HepG2 (cell line): ENCODE results near the gene PRPSAP2. TPM values are rescaled to one million over a fixed set of nuclear protein-coding genes. Genes with fewer than 3 reads are reported as not detected.
A peak's percentile ranks its signal among the peaks of the same experiment; 100 is the strongest.

Source experiments
- ATAC-seq: fragments of 200-7000 bp; cut with Tn5 transposase; 3 replicates; pipeline ENCODE4 v1.9.1; 2020; ENCODE audit warnings: mild to moderate bottlenecking, moderate library complexity
- BruUV-seq: library from RNA; stranded (reverse); fragments of 400-500 nt; replicated peaks from 2 replicates; lab custom pipeline; 2021; lab: Mats Ljungman, UMichigan
- CTCF ChIA-PET: fragments of 300-600 bp; formaldehyde crosslinking; extraction: SDS; loops from one replicate; lab custom pipeline; 2021; ENCODE audit warnings: low total read pairs, inconsistent platforms, low intra/inter-chr PET ratio; lab: Yijun Ruan, JAX
- POLR2A ChIA-PET: fragments of 350-600 bp; sonication (Branson Sonifier 250); formaldehyde crosslinking; loops from one replicate; lab custom pipeline; 2020; ENCODE audit warnings: antibody characterized with exemption, inconsistent platforms; lab: Yijun Ruan, JAX
- DNase-seq: peaks from one replicate; pipeline ENCODE4 v3.0.0-alpha.2; 2015; ENCODE audit warnings: low spot score
- FAIRE-seq: peaks from 3 replicates; lab custom pipeline; 2011; peaks lifted over from hg19 to GRCh38; lab: Jason Lieb, UNC
- H2AFZ ChIP-seq: one replicate; pipeline ENCODE4 v1.6.1; 2011; ENCODE audit warnings: low read length, inconsistent platforms
- H3K27ac ChIP-seq: fragments of 300-600 bp; 3 replicates; pipeline ENCODE4 v1.8.0; 2011; ENCODE audit warnings: mixed run types, mild to moderate bottlenecking, mixed read lengths, low read length, inconsistent platforms; ENCODE audit not compliant: insufficient read depth; ENCODE audit errors: extremely low read length
- H3K27me3 ChIP-seq, 2 experiments: fragments of 200-600 bp in 1 of 2; 2 replicates in 1 of 2; 3 replicates in 1 of 2; pipeline versions ENCODE4 v1.6.0 to v1.8.0; 2011; ENCODE audit warnings: low read length in 2 of 2, mild to moderate bottlenecking in 2 of 2, moderate library complexity in 2 of 2, inconsistent platforms in 1 of 2; ENCODE audit not compliant: insufficient read depth in 2 of 2, control insufficient read depth in 1 of 2
- H3K36me3 ChIP-seq, 2 experiments: fragments of 200-600 bp in 1 of 2; replicated peaks in 1 of 2; 2 replicates in 1 of 2; 3 replicates in 1 of 2; pipeline versions ENCODE4 v1.5.1 to v1.8.0; 2011; ENCODE audit warnings: low read length in 2 of 2, inconsistent platforms in 1 of 2; ENCODE audit not compliant: insufficient read depth in 2 of 2, control insufficient read depth in 1 of 2
- H3K4me1 ChIP-seq: 2 replicates; pipeline ENCODE4 v1.5.1; 2012; ENCODE audit warnings: low read length, inconsistent platforms; ENCODE audit not compliant: insufficient read depth
- H3K4me2 ChIP-seq: 2 replicates; pipeline ENCODE4 v1.6.0; 2011; ENCODE audit warnings: low read depth, low read length, inconsistent platforms
- H3K4me3 ChIP-seq, 3 experiments: fragments of 200-600 bp in 1 of 3; sonication (generic), shearing (Covaris generic) in 1 of 3; replicated peaks in 1 of 3; 2 replicates each; pipeline ENCODE4 v1.5.1; 2011 to 2016; ENCODE audit warnings: low read length in 3 of 3, inconsistent platforms in 2 of 3, low read depth in 2 of 3, mild to moderate bottlenecking in 2 of 3, control low read depth in 1 of 3, mixed read lengths in 1 of 3; ENCODE audit not compliant: insufficient read depth in 1 of 3
- H3K79me2 ChIP-seq: one replicate; pipeline ENCODE4 v1.6.1; 2011; ENCODE audit warnings: low read length, inconsistent platforms; ENCODE audit not compliant: insufficient read depth
- H3K9ac ChIP-seq: 2 replicates; pipeline ENCODE4 v1.6.0; 2011; ENCODE audit warnings: mild to moderate bottlenecking, low read depth, low read length, inconsistent platforms; ENCODE audit not compliant: insufficient read depth
- H3K9me3 ChIP-seq: 2 replicates; pipeline ENCODE4 v1.5.1; 2012; ENCODE audit warnings: mild to moderate bottlenecking, low read length
- H4K20me1 ChIP-seq: 2 replicates; pipeline ENCODE4 v1.6.0; 2011; ENCODE audit warnings: inconsistent platforms, mild to moderate bottlenecking, low read length, moderate library complexity; ENCODE audit not compliant: insufficient read depth
- ADNP ChIP-seq: sonication (generic); formaldehyde crosslinking; IDR thresholded peaks from 2 replicates; pipeline ENCODE4 v1.4.0; 2020; ENCODE audit warnings: missing genetic modification reagents
- ASH2L ChIP-seq: fragments of 300-600, 200-600 bp; sonication (generic); IDR thresholded peaks from 2 replicates; pipeline ENCODE4 v1.7.0; 2017; ENCODE audit warnings: low read depth, mild to moderate bottlenecking, moderate library complexity, mixed read lengths, low read length; ENCODE audit not compliant: insufficient read length
- FIP1L1 ChIP-seq: fragments of 200-400 bp; formaldehyde crosslinking; IDR thresholded peaks from 2 replicates; pipeline ENCODE4 v1.6.1; 2018; ENCODE audit warnings: low read depth, mild to moderate bottlenecking, low read length, moderate library complexity, borderline replicate concordance; ENCODE audit not compliant: insufficient read depth
- GABPA ChIP-seq, 2 experiments: IDR thresholded peaks; 2 replicates each; pipeline ENCODE4 v1.6.1; 2011 to 2016; ENCODE audit warnings: low read depth in 2 of 2, low read length in 1 of 2, missing biosample characterization in 1 of 2, missing genetic modification characterization in 1 of 2
- HMG20B ChIP-seq: conservative IDR thresholded peaks from 2 replicates; pipeline ENCODE4 v1.6.1; 2016; ENCODE audit warnings: missing genetic modification reagents, missing compliant biosample characterization
- KAT7 ChIP-seq: IDR thresholded peaks from 2 replicates; pipeline ENCODE4 v1.6.1; 2018; ENCODE audit warnings: borderline replicate concordance, missing compliant biosample characterization
- KDM5A ChIP-seq: fragments of 200-600 bp; sonication (generic); IDR thresholded peaks from 2 replicates; pipeline ENCODE4 v1.7.0; 2018; ENCODE audit warnings: antibody characterized with exemption, mild to moderate bottlenecking, low read length, borderline replicate concordance
- MLX ChIP-seq: IDR thresholded peaks from 2 replicates; pipeline ENCODE4 v1.6.1; 2016
- MTF1 ChIP-seq: sonication (generic); formaldehyde crosslinking; IDR thresholded peaks from 2 replicates; pipeline ENCODE4 v1.5.0; 2020; ENCODE audit warnings: missing genetic modification reagents
- NRL ChIP-seq: sonication (generic); formaldehyde crosslinking; IDR thresholded peaks from 2 replicates; pipeline ENCODE4 v1.5.0; 2020; ENCODE audit warnings: missing genetic modification reagents, mild to moderate bottlenecking, moderate library complexity, borderline replicate concordance
- RBFOX2 ChIP-seq: fragments of 200-400 bp; formaldehyde crosslinking; IDR thresholded peaks from 2 replicates; pipeline ENCODE4 v1.6.1; 2017; ENCODE audit warnings: low read depth, mild to moderate bottlenecking, low read length
- SAP130 ChIP-seq: IDR thresholded peaks from 2 replicates; pipeline ENCODE4 v1.6.1; 2016; ENCODE audit warnings: low read depth
- SMAD9 ChIP-seq: sonication (generic); formaldehyde crosslinking; IDR thresholded peaks from 2 replicates; pipeline ENCODE4 v1.5.1; 2020; ENCODE audit warnings: mild to moderate bottlenecking, missing genetic modification reagents
- U2AF1 ChIP-seq: fragments of 200-400 bp; formaldehyde crosslinking; optimal IDR thresholded peaks from 2 replicates; pipeline ENCODE3; 2017; ENCODE audit warnings: mild to moderate bottlenecking, low read depth, low read length
- ZC3H4 ChIP-seq: sonication (generic); formaldehyde crosslinking; IDR thresholded peaks from 2 replicates; pipeline ENCODE4 v1.4.0; 2020; ENCODE audit warnings: missing genetic modification reagents, borderline replicate concordance
- ZFAT ChIP-seq: sonication (generic); formaldehyde crosslinking; conservative IDR thresholded peaks from 2 replicates; pipeline ENCODE4 v1.8.1; 2023; ENCODE audit warnings: missing genetic modification reagents, inconsistent platforms
- ZNF280D ChIP-seq: sonication (generic); formaldehyde crosslinking; IDR thresholded peaks from 2 replicates; pipeline ENCODE4 v1.5.1; 2020; ENCODE audit warnings: mild to moderate bottlenecking, missing genetic modification reagents
- ZNF354B ChIP-seq: sonication (generic); formaldehyde crosslinking; IDR thresholded peaks from 2 replicates; pipeline ENCODE4 v1.8.0; 2022; ENCODE audit warnings: mild to moderate bottlenecking, missing genetic modification reagents
- ZNF383 ChIP-seq: sonication (generic); formaldehyde crosslinking; IDR thresholded peaks from 2 replicates; pipeline ENCODE4 v1.4.0; 2020; ENCODE audit warnings: missing genetic modification reagents, mild to moderate bottlenecking, borderline replicate concordance
- ZNF431 ChIP-seq: sonication (generic); formaldehyde crosslinking; IDR thresholded peaks from 2 replicates; pipeline ENCODE4 v1.9.0; 2022; ENCODE audit warnings: missing genetic modification reagents, low read depth, mild to moderate bottlenecking, borderline replicate concordance
- ZNF543 ChIP-seq: sonication (generic); formaldehyde crosslinking; IDR thresholded peaks from 2 replicates; pipeline ENCODE4 v1.4.0; 2020; ENCODE audit warnings: mild to moderate bottlenecking, missing genetic modification reagents
- ZNF577 ChIP-seq: sonication (generic); formaldehyde crosslinking; IDR thresholded peaks from 2 replicates; pipeline ENCODE4 v1.4.0; 2020; ENCODE audit warnings: mild to moderate bottlenecking, low read depth, missing genetic modification reagents, borderline replicate concordance
- ZNF616 ChIP-seq: sonication (generic); formaldehyde crosslinking; IDR thresholded peaks from 2 replicates; pipeline ENCODE4 v1.5.0; 2020; ENCODE audit warnings: low read depth, mild to moderate bottlenecking, missing genetic modification reagents
- ZSCAN22 ChIP-seq: sonication (generic); formaldehyde crosslinking; IDR thresholded peaks from 2 replicates; pipeline ENCODE4 v1.4.0; 2020; ENCODE audit warnings: mild to moderate bottlenecking, missing genetic modification reagents
- WGBS: methylation state at CpG from one replicate; pipeline ENCODE4 v1.1.6; 2017; ENCODE audit warnings: low lambda C conversion rate; 5-methylcytosine and 5-hydroxymethylcytosine counted together
- in situ Hi-C: cut with HindIII; loops from 2 replicates; pipeline ENCODE4 v1.10.0; 2017; ENCODE audit warnings: low pct_unique_long_range_greater_than_20kb; ENCODE audit not compliant: extremely low pct_ligation_motif_present
- intact Hi-C: fragments of 100-400 bp; cut with micrococcal nuclease; formaldehyde crosslinking; loops from one replicate; pipeline ENCODE4 v1.10.0; 2022; ENCODE audit not compliant: unreplicated experiment
- polyA plus RNA-seq, 8 experiments: library from polyadenylated mRNA; depleted of rRNA in 3 of 8; stranded (reverse) in 7 of 8; unstranded in 1 of 8; fragments of >200 nt; fragmentation: Illumina TruSeq in 4 of 8; extraction: Trizol in 4 of 8; gene quantifications; 2 replicates each; pipeline versions ENCODE4 v1.2.1 to v1.2.3, GENCODE V29; 2011 to 2016; ENCODE audit warnings: low read depth in 4 of 8, missing spikeins in 1 of 8, mixed read lengths in 1 of 8; ENCODE audit not compliant: insufficient read depth in 1 of 8
- total RNA-seq, 5 experiments: library from RNA; depleted of rRNA; stranded (reverse); fragments of >200 nt; fragmentation: Illumina TruSeq; extraction: Trizol; gene quantifications; 2 replicates each; pipeline ENCODE4 v1.2.3, GENCODE V29; 2016; ENCODE audit warnings: low read depth in 1 of 5

Gene PRPSAP2
- total and polyA plus RNA-seq, 2 of the 13 experiments (the other 11 are each of a cell fraction or from before 2014, with no cell fraction given) = 34.0 to 58.9 TPM

GRCh38 chr17:18925187-18925586 lies 67.3 kb downstream of the PRPSAP2 start:
- peak; percentile 78 for ATAC-seq
- WGBS = 89% methylated on average over 1 of the region's 1 CpG
- H3K27ac ChIP-seq = no peak overlapping the region
- H3K4me2 ChIP-seq = no peak overlapping the region; the same call in 1 of the 2 replicates
- H3K79me2 ChIP-seq = peaks cover 7% of the 10 kb centered on the region
- DNase-seq = peak; percentile 74
- H3K27me3 ChIP-seq = no peaks in the 10 kb centered on the region
- H3K9me3 ChIP-seq = no peaks in the 10 kb centered on the region
- H3K36me3 ChIP-seq = peaks cover 5 to 21% of the 10 kb centered on the region in 2 experiments
- intact Hi-C loops (no loop called here), in situ Hi-C loops (no loop called here)
- no peak overlapping the region for H2AFZ ChIP-seq
- H3K4me3 ChIP-seq = no peak overlapping the region
- peaks cover 40% of the 10 kb centered on the region for H3K4me1 ChIP-seq
- no peak overlapping the region for H3K9ac ChIP-seq
- ChIA-PET CTCF (no interaction called here), POLR2A (no interaction called here)
- BruUV-seq = no TSS peak
- peaks cover 8% of the 10 kb centered on the region; the same call in 1 of the 2 replicates for H4K20me1 ChIP-seq
- peak; percentile 81 for FAIRE-seq
- TF ChIP-seq ADNP (CRISPR knock-in tag) = no peak
- TF ChIP-seq ZNF354B (CRISPR knock-in tag) = no peak
- peak; percentile 22 for TF ChIP-seq ASH2L
- TF ChIP-seq ZNF543 = no peak
- TF ChIP-seq MTF1 = no peak
- TF ChIP-seq KDM5A = no peak
- no peak for TF ChIP-seq ZFAT (CRISPR knock-in tag)
- TF ChIP-seq ZSCAN22 = no peak
- TF ChIP-seq NRL (CRISPR knock-in tag) = no peak
- TF ChIP-seq SMAD9 (CRISPR knock-in tag) = no peak
- TF ChIP-seq ZC3H4 (CRISPR knock-in tag) = no peak
- no peak for TF ChIP-seq ZNF431 (CRISPR knock-in tag)
- TF ChIP-seq ZNF616 (CRISPR knock-in tag) = no peak
- TF ChIP-seq U2AF1 = no peak
- TF ChIP-seq RBFOX2 = no peak
- TF ChIP-seq ZNF383 = no peak
- peak; percentile 89 for TF ChIP-seq SAP130 (CRISPR knock-in tag)
- TF ChIP-seq FIP1L1 = no peak
- 0 out of 2 replicates have a peak, but pooled peaks have one; percentile 25 for TF ChIP-seq MLX
- TF ChIP-seq GABPA (IDR thresholded peaks at IDR 0.05; ENCODE audit: low read depth, low read length) = no peak
- peak; percentile 32; the same call in 1 of the 2 replicates for TF ChIP-seq GABPA (CRISPR knock-in tag; IDR thresholded peaks at IDR 0.05; ENCODE audit: low read depth)
- TF ChIP-seq ZNF280D (CRISPR knock-in tag) = no peak
- no peak for TF ChIP-seq ZNF577
- no peak for TF ChIP-seq KAT7 (CRISPR knock-in tag)
- TF ChIP-seq HMG20B (CRISPR knock-in tag) = no peak
